WERI-Rb-1 (cell line): ENCODE measurements around the gene USP17L15.
"Not testable (repeated sequence)": the region's sequence is repeated elsewhere in the genome, so short reads cannot be mapped to it uniquely, and the experiment has no call there.

ENCODE experiments used
- DNase-seq: peaks from one replicate; pipeline ENCODE4 v3.0.0-alpha.2; 2020
- H3K27ac ChIP-seq: fragments of 250-450 bp; sonication (Bioruptor Pico); 2 replicates; pipeline ENCODE4 v1.5.1; 2020; ENCODE audit warnings: mild to moderate bottlenecking, moderate library complexity
- H3K27me3 ChIP-seq: fragments of 250-450 bp; sonication (Bioruptor Pico); 2 replicates; pipeline ENCODE4 v1.5.1; 2021; ENCODE audit warnings: mild to moderate bottlenecking, low read depth, moderate library complexity; ENCODE audit not compliant: insufficient read depth, severe bottlenecking
- H3K36me3 ChIP-seq: fragments of 250-450 bp; sonication (Bioruptor Pico); 2 replicates; pipeline ENCODE4 v1.5.1; 2020; ENCODE audit warnings: mild to moderate bottlenecking, moderate library complexity
- H3K4me3 ChIP-seq: 2 replicates; pipeline ENCODE4 v1.5.1; 2011; ENCODE audit warnings: low read depth, mild to moderate bottlenecking, control low read depth, low read length
- H3K9me3 ChIP-seq: fragments of 250-450 bp; sonication (Bioruptor Pico); 2 replicates; pipeline ENCODE4 v1.5.1; 2021; ENCODE audit warnings: mild to moderate bottlenecking, moderate library complexity; ENCODE audit not compliant: severe bottlenecking

The USP17L15 gene

GRCh38 chr4:9267319-9267718 lies 33.1 kb downstream of the USP17L15 start, which contains the start of gene USP17L22:
TSS of gene USP17L22 (plus strand) at chr4:9267619. CDS start at chr4:9267619, 0 bp downstream.
- H3K27ac ChIP-seq, H3K27me3 ChIP-seq, H3K36me3 ChIP-seq, DNase-seq, H3K9me3 ChIP-seq, H3K4me3 ChIP-seq: not testable (repeated sequence)

- H3K9me3 ChIP-seq, H3K27me3 ChIP-seq, H3K4me3 ChIP-seq, H3K27ac ChIP-seq, H3K36me3 ChIP-seq: not testable (repeated sequence)
- peak; percentile 15 for DNase-seq
Observed at GRCh38 chr4:9271719-9272118, 37.5 kb downstream of the USP17L15 start.
